Left kidney (tissue), 2 donors: ENCODE results near the gene KCNJ16. TPM values are rescaled to one million over a fixed set of nuclear protein-coding genes. Genes with fewer than 3 reads are reported as not detected.

Source experiments
- DNase-seq: peaks from one replicate; pipeline ENCODE4 v3.0.0-alpha.2; 2013
- polyA plus RNA-seq: library from polyadenylated mRNA; unstranded; fragments of 120-200 nt; gene quantifications from one replicate; pipeline ENCODE4 v1.2.1, GENCODE V29; 2013; ENCODE audit not compliant: insufficient read length

KCNJ16 gene
- polyA plus RNA-seq, 1 donor = 180 TPM

GRCh38 chr17:70169709-70170597, 94.9 kb downstream of the KCNJ16 start:
- DNase-seq = peak; percentile 28

- no peak for DNase-seq
Observed at GRCh38 chr17:70171159-70171558, 96.1 kb downstream of the KCNJ16 start.

- no peak for DNase-seq
Observed at GRCh38 chr17:70172449-70172848, 97.4 kb downstream of the KCNJ16 start.

GRCh38 chr17:70172923-70173322, 97.9 kb downstream of the KCNJ16 start:
- no peak for DNase-seq

- no peak for DNase-seq
Observed at GRCh38 chr17:70173681-70174080, 98.7 kb downstream of the KCNJ16 start.

GRCh38 chr17:70181376-70181775, 106.4 kb downstream of the KCNJ16 start:
- no peak for DNase-seq

GRCh38 chr17:70181866-70182265, 106.8 kb downstream of the KCNJ16 start:
- DNase-seq = no peak

- DNase-seq = no peak
Observed at GRCh38 chr17:70183508-70183907, 108.5 kb downstream of the KCNJ16 start.

- no peak for DNase-seq
Observed at GRCh38 chr17:70184207-70184606, 109.2 kb downstream of the KCNJ16 start.

GRCh38 chr17:70184770-70185169, 109.7 kb downstream of the KCNJ16 start:
- DNase-seq = no peak

Other genes starting within 250 kb of the KCNJ16 start
- 1.9 TPM for gene KCNJ2, start 94.3 kb downstream of the KCNJ16 start, polyA plus RNA-seq